ENCODE data around the gene TDP2.
"Not testable (repeated sequence)": the region's sequence is repeated elsewhere in the genome, so short reads cannot be mapped to it uniquely, and the experiment has no call there.

TDP2 gene

GRCh38 chr6:24644377-24644776, 22.3 kb downstream of the TDP2 start:
- no peak for DNase-seq

GRCh38 chr6:24643920-24644319, 22.8 kb downstream of the TDP2 start:
- no peak for DNase-seq

DNA sequence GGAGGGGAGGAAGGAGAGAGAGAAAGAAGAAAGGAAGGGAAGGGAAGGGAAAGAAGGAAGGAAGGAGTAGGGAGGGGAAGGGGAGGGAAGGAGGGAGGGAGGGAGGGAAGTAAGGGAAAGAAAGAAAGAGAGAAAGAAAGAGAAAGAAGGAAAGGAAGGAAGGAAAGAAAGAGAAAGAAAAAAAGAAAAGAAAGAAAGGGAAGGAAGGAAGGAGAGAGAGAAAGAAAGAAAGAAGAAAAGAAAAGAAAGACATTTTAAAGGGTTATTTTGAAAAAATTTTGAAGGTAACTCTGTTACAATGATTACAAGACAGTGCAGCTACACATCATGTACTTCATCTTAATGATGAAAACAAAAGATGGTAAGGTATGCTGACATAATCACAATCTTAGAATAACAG, 24.6 kb downstream of the TDP2 start:
- no peak for DNase-seq

GRCh38 chr6:24640631-24641030, 26.1 kb downstream of the TDP2 start:
- DNase-seq = not testable (repeated sequence)

GRCh38 chr6:24640166-24640565, 26.5 kb downstream of the TDP2 start:
- DNase-seq = no peak

GRCh38 chr6:24636681-24637080, 30.0 kb downstream of the TDP2 start:
- DNase-seq = no peak

GRCh38 chr6:24632573-24632972, 34.1 kb downstream of the TDP2 start:
- DNase-seq = no peak

DNA sequence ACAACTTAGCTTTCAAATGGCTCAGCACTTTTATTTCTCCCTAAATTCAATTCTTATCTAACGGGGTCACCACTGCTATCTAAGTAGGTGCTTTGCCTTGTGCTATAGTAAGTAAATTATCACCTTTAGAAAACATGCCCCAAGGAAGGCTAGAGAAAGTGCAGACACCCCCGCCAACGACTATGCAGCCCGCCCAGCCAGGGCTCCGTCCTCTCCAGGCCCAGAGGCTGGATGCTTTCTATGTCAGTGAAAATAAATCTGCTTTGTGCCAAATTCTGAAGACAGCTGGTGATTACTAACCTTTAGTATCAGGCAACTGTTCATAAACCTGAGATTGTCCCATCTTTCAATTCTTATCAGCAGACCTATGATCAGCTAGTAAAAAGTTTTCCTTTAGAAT, 35.0 kb downstream of the TDP2 start:
- DNase-seq = no peak

GRCh38 chr6:24630856-24631505, 35.7 kb downstream of the TDP2 start:
- no peak for DNase-seq

- DNase-seq = no peak
These were observed 44.9 kb downstream of the TDP2 start for GRCh38 chr6:24621626-24622289.

GRCh38 chr6:24620637-24621036, 46.1 kb downstream of the TDP2 start:
- no peak for DNase-seq

DNA sequence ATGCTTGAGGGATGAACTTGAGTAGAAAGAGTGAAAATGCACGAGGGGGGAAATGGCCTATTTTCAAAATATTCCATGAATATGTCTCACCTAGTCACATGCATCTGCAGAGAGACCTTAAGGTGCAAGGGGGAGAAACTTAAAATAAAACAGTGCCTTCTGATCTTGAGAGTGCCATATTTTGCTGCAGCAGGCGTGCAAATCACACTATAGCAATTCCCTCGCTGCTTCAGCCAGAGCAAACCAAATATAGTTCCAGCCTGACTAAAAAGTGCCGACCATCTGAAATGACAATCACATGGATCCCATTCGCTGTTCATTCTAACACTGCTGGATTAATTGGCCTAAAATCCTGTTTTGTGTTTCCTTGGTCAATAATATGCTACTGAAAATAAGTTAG, 47.0 kb downstream of the TDP2 start:
- DNase-seq = no peak

GRCh38 chr6:24614648-24615047, 52.1 kb downstream of the TDP2 start:
- DNase-seq = no peak

DNA sequence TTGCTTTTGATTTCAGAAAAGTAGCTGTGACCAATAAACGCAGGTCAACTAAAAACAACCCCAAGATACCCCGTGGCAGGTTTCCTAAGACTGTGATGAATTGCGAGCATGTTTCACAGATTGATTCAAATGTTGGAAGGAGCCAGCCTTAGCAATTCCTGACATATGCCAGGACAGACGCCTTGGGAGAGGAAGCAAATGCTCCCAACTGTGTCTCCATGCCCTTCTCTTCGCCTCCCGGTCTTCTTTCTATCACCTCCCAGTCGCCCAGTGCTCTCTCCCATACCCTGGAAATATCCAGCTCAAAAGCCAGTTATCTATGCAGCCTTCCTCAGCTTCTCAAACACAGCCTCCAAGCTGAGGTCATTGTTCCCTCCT, 52.7 kb downstream of the TDP2 start:
- DNase-seq = no peak

DNA sequence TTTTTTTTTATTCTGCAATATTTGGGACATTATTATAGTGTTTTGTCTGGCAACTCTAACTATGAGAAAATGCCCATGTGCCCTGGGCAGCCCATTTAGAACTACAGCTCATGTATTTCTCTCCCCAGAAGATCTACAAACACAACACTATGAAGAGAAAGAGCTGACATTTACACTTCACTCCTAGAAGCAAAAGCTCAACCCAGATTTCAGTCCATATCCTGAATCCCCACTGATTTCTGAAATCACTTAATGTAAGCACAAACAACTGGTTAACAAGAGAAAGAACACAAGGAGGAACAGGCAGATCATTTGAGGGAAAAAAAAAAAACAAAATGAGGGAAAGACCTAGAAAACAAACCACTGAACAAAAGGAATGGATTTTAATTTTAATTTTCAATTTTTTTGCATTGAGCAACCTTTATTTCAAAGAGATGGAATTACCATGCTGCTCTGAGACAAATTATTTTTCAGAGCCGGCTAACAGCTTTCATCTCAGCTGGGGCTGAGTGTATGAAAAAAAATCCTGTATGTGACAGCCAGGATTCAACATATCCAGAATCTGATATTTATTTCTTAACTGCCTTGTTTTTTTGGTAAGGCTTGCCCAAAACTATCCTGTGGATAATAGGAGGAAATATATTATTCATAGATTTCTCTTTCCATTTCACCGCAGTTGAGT, 53.2 kb downstream of the TDP2 start:
- DNase-seq = no peak

DNA sequence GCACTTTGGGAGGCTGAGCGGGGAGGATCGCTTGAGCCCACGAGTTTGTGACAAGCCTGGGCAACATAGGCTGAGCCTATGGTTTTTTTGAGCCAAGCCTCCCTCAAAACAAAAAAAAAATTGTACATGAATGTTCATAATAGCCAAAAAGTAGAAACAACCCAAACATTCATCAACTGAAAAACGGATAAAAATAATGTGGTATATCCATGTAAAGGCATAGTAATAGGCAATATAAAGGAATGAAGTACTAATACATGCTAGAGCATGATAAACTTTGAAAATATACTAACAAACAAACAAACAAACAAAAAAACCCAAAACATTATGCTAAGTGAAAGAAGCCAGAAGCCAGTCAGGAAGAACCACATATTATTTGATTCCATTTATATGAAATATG, 56.0 kb downstream of the TDP2 start:
- no peak for DNase-seq

DNA sequence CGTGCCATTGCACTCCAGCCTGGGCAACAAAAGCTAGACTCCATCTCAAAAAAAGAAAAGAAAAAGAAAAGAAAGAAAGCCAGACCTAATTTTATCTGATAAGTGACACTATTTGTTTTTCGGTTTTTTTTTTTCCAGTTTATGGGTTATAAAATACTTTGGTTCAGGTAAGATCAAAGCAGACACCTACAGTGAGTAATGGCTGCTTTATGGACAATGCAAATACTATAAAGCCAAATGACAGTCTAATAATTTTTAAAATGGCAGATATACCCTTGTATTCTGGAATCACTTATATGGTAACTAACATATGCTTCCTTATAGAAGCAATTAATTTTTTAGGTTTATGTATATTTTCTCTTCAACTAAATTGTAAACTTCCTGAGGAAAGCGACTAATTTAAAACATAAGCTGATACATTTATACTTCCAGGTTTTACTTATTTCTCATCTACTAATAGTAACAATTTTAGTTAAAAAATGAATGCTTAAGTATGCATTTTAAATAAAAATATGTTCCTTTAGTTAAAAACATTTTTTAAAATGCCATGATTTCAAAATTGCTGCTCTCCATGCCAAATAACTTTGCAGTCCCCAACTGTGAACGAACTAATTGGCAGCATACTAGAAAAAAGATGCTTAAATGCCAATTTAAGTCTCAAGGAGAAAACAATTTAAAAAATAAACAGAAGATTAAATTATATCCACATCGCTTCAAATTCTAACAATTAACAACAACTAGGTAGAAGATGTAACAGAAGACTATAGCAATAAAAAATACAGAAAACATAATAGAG, 59.2 kb downstream of the TDP2 start:
- no peak for DNase-seq

DNA sequence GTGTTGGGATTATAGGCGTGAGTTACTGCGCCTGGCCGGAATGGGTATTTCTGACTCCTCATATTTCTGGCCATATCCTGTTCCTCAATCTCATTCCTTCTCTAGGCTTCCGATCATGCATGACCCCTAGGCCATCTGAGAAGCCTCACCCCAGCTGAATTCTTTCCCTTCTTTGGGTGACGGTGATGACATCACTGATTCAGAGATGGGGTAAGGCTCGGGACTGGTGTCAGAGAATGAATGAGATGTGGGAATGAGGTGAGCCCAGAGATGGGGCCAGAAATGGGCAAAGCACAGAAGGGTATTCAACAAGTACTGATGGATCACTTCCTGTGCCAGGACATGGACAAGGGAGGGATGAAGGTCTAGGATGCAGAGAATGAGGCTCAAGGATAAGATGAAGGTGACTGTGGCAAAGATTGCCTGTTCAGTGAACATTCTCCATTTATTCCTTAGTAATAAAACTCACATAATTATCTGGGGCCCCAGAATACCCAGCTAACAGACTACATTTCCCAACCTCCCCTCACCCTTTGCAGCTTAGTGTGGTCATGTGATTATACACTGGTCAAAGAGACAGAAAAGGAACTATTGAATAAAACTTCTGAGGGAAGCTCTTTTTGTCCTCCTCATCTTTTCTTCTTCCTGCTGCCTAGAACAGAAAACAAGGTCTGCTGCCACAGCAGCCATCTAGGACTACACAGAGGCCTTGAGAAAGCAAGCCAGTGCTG, 60.3 kb downstream of the TDP2 start:
- DNase-seq = no peak

GRCh38 chr6:24603241-24603640, 63.5 kb downstream of the TDP2 start:
- no peak for DNase-seq

GRCh38 chr6:24600903-24601302, 65.8 kb downstream of the TDP2 start:
- no peak for DNase-seq
